NCI-H748 (cell line): ENCODE results near the gene KCNQ1OT1.

Experiments
- DNase-seq: peaks from one replicate; lab custom pipeline; 2025; ENCODE audit not compliant: unreplicated experiment; lab: John Stamatoyannopoulos, UW

The KCNQ1OT1 gene

DNA sequence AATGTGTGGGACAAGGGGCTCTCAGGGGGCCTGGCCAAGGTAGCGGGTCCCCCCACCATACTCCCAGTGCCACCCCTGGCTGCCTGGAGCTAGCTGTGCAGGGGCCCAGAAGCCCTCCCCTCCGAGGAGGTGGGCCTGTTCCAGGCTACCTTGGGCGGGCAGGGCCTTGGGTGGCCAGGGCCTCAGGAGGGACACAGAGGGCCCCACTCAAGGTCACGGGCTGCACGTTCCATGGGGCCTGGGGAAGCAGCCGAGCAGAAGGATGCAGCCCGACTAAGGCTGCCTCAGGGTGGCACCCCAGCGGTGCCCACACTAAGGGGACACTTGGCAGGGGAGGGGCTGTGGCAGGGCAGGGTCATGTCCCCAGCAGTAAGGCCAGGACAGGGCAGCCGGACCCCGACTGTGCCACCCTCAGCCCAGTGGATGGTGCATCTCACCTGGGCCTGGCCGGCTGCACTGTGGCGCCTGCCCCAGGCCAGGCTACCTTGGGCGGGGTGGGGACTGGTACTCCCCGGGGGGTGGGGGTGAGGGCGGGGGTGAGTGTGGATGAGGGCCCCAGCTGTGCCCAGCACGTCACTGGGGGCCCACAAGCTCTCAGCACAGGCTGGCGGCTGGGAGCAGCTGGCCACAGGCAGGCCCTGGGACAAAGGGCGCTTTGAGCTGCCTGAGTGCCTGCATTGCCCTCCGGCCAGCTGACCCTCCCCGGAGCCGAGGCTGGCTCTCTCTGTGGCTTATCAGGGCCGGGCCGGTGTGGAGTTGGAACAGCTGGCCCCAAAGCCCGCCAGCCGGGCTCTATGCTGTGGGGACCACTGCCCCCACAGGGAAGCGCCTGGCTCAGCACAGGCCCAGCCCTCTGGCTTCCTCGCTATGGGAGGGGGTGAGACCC is 137.9 kb downstream of the KCNQ1OT1 start:
- no peak for DNase-seq

DNA sequence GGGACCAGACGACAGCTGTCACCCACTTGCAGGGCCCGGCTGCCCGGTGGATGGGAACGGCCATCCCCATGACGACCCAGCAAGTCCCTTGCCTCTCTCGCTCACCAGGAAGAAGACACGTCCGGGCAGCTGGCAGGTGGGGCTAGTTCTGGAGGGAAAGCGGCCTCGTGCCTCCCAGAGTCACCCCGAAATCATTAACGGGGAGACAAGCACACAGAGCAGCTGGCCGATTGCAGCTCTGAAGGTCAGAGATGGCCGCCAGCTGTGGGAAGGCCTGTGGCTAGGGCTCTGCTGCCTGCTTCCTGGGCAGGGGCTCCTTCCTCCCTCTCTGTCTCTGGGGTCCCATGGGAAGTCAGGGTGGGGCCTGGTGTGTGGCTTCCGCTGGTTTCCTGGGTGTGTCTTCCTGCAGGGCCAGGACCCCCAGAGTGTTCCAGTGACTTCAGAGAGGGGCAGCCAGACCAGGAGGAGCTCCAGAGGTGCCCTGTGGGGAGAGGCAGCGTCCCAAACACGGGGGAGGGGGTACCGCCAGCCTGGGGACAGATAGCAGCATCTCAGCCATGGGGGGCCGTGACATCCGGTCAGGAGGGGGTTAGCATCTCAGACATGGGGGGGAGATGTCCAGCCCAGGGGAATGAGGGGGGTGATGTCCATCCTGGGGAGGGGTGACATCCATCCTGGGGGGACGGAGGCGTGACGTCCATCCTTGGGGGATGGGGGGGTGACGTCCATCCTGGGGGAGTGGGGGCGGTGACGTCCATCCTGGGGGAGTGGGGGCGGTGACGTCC is 140.1 kb downstream of the KCNQ1OT1 start:
- DNase-seq, result no peak

DNA sequence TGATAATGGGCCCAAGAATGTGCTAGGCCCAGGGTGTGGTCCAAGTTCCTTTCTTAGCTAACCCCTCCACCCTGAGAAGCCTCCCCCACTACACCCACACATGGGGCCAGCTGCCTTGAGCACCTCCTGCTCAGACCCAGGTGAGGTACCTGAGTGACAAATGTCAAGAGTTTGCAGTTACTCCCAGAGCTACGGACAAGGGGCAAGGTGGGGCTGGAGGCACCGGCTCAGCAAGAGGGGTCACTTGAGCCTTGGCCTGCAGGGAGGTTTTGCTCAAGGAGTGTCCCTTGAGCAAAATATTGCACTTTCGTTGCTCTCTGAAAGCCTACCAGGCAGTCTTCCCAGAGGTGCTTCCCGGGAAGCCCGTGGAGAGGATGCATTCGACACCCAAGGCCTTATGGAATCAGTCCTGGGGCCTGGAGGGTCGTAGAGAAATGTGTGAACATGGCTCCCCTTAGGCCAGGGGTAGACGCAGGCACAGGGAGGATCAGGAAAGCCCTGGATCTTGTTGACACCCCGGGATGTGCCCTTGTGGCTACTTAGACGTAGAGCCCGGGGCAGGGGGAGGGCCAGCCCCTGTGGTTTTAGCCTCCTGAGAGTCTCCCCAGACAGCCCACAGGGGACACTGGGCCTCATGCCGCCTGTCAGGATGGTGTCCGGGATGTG is 140.8 kb downstream of the KCNQ1OT1 start:
- no peak for DNase-seq

DNA sequence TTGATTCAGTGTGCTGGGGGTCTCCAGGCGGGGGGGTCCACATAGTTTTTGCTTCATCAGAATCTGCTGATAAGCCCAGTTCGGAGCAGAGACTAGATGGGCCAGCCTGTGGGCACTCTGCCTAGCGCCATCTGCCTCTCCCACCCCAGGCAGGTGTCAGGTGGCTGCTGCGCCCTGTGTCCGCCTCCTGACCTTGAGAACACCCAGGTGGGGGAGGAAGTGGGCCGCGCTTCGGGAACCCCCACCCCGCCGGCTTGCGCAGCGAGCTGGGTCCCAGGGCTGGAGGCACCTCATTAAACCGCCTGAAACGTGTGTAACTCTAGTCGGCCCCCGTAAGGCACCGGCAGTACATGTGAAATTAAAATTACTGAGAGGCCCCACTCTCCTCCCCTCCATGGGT is 141.4 kb downstream of the KCNQ1OT1 start:
- no peak for DNase-seq
